Measurements from ENCODE around the gene CBR3. TPM values are rescaled to one million over a fixed set of nuclear protein-coding genes. Genes with fewer than 3 reads are reported as not detected.
A peak's percentile ranks its signal among the peaks of the same experiment; 100 is the strongest.

The CBR3 gene
- total and polyA plus RNA-seq, 11 donors = 1.4 to 5.5 (median 2.9) TPM

- WGBS, 4 donors = 87 to 95% (median 90%) methylated on average over 16 of the region's 16 CpGs
- Histone ChIP-seq H3K27me3 (no peaks in the 10 kb centered on the region), H3K27ac (no peak overlapping the region), H3K4me1 (peaks cover 0 to 32% (median 16%) of the 10 kb centered on the region in 12 donors), H3K36me3 (peaks cover 0 to 9% (median 0%) of the 10 kb centered on the region in 9 donors), H3K9me3 (no peaks in the 10 kb centered on the region), H3K4me3 (no peak overlapping the region)
- TF ChIP-seq POLR2A (IDR thresholded peaks at IDR 0.05) (no peak), CTCF (IDR thresholded peaks at IDR 0.05) (no peak)
- ATAC-seq = no peak
- DNase-seq = no peak
- intact Hi-C loops (cut with DNase I) = no loop called here
Measured at GRCh38 chr21:36184545-36184944, 49.7 kb downstream of the CBR3 start.

- 88 to 97% (median 95%) methylated on average over 9 of the region's 9 CpGs for WGBS, 4 donors
- no peaks in the 10 kb centered on the region for H3K9me3 ChIP-seq
- H3K27me3 ChIP-seq = no peaks in the 10 kb centered on the region
- TF ChIP-seq POLR2A (IDR thresholded peaks at IDR 0.05) = no peak
- no peak for TF ChIP-seq CTCF (IDR thresholded peaks at IDR 0.05)
- ATAC-seq (no peak), DNase-seq (no peak)
- intact Hi-C loops (cut with DNase I) = loop anchor here in 1 of 10 donors (5.0 kb wide), 1 partner anchor 33 kb away; no protein-coding TSS in a partner anchor
- H3K4me1 ChIP-seq = peaks cover 0 to 32% (median 16%) of the 10 kb centered on the region in 12 donors
- H3K36me3 ChIP-seq = peaks cover 0 to 9% (median 0%) of the 10 kb centered on the region in 9 donors
- H3K27ac ChIP-seq = no peak overlapping the region
- no peak overlapping the region for H3K4me3 ChIP-seq
Measured at GRCh38 chr21:36185523-36185922, 50.6 kb downstream of the CBR3 start.

GRCh38 chr21:36186081-36186480 is 51.2 kb downstream of the CBR3 start:
- Histone ChIP-seq H3K4me1 (peaks cover 0 to 29% (median 16%) of the 10 kb centered on the region in 12 donors), H3K27me3 (no peaks in the 10 kb centered on the region), H3K4me3 (no peak overlapping the region), H3K9me3 (no peaks in the 10 kb centered on the region), H3K36me3 (peaks cover 0 to 9% (median 0%) of the 10 kb centered on the region in 9 donors), H3K27ac (peak overlapping the region in 2 of 12 donors; percentile 66 to 76)
- intact Hi-C loops (cut with DNase I) = loop anchor here in 2 of 10 donors (2.0 to 5.0 kb wide), 2 partner anchors 29 to 34 kb away; partner anchors contain the start of gene DOP1B (in 1 of the 2)
- WGBS, 4 donors = 91 to 96% (median 93%) methylated on average over 4 of the region's 4 CpGs
- DNase-seq (no peak), ATAC-seq (no peak)
- TF ChIP-seq CTCF (IDR thresholded peaks at IDR 0.05) = no peak
- TF ChIP-seq POLR2A (IDR thresholded peaks at IDR 0.05) = no peak

GRCh38 chr21:36186506-36187399 is 51.9 kb downstream of the CBR3 start:
- H3K36me3 ChIP-seq = peaks cover 0 to 9% (median 0%) of the 10 kb centered on the region in 9 donors
- no peaks in the 10 kb centered on the region for H3K27me3 ChIP-seq
- ATAC-seq (peak; percentile 78 to 92 (median 88)), DNase-seq (peak; percentile 57 to 80 (median 72))
- H3K4me1 ChIP-seq = peaks cover 0 to 29% (median 16%) of the 10 kb centered on the region in 12 donors
- no peak for TF ChIP-seq CTCF (IDR thresholded peaks at IDR 0.05)
- no peak for TF ChIP-seq POLR2A (IDR thresholded peaks at IDR 0.05)
- WGBS, 4 donors = 51 to 74% (median 61%) methylated on average over 14 to 18 of the region's 18 CpGs
- H3K4me3 ChIP-seq = no peak overlapping the region
- H3K27ac ChIP-seq = peak overlapping the region in 11 of 12 donors; percentile 41 to 80 (median 68)
- no peaks in the 10 kb centered on the region for H3K9me3 ChIP-seq
- intact Hi-C loops (cut with DNase I) = loop anchor here in 2 of 10 donors (2.0 to 5.0 kb wide), 2 partner anchors 30 to 34 kb away; partner anchors contain the start of gene DOP1B (in 1 of the 2)
